HG02623 (cell line): ENCODE data around the gene OVOL2.

Experiments
- ATAC-seq: cut with Tn5 transposase; IDR thresholded peaks from one replicate; pipeline ENCODE4 v1.9.1; 2021; ENCODE audit warnings: moderate library complexity; ENCODE audit not compliant: unreplicated experiment

OVOL2 gene

DNA sequence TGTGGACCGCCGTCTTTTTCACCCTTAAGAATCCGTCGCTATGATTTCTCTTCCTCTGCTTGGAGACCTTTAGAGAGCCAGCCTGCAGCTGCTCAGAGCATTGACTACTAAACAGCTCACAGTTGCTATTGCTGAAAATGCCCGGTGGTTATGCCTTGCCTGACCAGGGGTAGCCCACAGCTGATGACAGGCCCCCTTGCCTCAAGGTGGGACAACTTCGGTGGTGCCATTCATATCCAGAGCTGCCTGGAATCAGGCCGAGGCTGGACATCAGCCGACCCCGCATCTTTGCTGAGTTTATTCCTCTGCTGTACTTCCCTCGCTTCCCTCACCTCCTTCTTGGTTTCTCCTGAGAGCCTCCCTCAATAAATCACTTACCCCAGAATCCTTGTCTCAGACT is 39.6 kb downstream of the OVOL2 start:
- ATAC-seq, result no peak

DNA sequence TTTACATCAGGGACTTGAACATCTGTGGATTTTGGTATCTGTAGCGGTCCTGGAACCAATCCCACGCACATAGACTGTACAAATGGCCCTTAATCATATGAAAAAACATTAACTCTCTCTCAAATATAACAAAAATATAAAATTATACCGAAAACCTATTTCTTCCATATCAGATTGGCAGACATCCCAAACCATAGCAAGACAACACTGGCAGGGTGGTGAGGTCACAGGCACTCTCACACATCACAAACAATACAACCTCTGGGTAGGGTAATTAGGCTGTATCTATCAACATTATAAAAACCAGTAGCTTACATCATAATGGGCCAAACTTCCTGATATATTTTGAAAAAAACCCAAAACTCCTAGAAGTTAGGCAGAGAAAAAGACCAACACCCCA is 40.9 kb downstream of the OVOL2 start:
- ATAC-seq, result no peak

GRCh38 chr20:18014411-18014810 is 43.3 kb downstream of the OVOL2 start:
- ATAC-seq, result no peak

GRCh38 chr20:18012901-18013300 is 44.8 kb downstream of the OVOL2 start:
- no peak for ATAC-seq

- ATAC-seq, result no peak
Measured at GRCh38 chr20:18011951-18012645, 45.6 kb downstream of the OVOL2 start.

GRCh38 chr20:18011482-18011881 is 46.2 kb downstream of the OVOL2 start:
- no peak for ATAC-seq

- no peak for ATAC-seq
Measured at GRCh38 chr20:18009116-18009515, 48.6 kb downstream of the OVOL2 start.

DNA sequence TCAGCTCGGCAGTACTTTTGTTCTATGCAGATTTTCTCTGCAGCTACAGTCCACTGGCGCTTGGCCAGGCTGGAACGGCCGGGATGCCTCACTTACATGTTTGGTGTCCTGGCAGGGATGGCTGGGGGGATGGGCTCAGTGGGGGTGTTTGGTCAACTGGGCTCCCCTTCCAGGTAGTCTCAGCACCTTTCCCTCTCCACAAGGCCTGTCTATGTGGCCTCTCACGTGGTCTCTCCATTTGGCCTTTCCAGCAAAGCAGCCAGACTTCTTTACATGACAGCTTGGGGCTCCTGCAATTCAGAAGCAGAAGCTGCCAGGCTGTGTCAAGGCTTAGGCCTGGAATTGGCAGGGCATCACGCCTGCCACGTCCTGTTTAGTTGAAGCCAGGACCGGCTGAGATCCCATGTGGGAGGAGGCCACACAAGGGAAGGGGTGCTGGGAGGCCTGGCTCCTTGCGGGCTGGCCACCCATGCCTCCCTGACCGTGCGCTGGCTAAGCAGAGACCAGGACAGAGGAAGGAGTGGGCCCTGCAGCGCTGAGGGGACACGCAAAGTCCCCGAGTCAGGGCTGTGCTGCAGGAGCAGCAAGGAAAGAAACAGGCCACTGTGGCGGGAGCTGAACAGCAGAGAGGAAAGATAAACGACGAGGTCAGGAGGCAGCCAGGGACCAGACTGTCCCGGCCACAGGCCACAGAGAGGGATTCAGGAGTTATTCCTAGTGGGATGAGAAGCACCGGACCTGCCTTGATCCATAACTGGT is 50.0 kb downstream of the OVOL2 start:
- no peak for ATAC-seq

DNA sequence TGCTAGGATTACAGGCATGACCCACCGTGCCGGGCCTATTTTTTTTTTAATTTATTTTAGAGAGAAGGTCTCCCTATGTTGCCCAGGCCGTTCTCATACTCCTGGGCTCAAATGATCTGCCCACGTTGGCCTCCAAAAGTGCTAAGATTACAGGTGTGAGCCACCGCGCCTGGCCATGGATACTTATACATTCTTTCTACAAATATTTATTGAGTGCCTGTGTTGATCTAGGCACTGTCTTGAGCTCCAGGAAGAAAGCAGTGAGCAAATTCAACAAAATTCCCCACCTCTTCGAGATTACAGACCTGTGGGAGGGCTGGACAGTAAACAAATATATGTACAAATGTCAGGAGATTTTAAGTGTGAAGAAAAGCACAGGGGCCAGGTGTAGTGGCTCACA is 51.0 kb downstream of the OVOL2 start:
- no peak for ATAC-seq

DNA sequence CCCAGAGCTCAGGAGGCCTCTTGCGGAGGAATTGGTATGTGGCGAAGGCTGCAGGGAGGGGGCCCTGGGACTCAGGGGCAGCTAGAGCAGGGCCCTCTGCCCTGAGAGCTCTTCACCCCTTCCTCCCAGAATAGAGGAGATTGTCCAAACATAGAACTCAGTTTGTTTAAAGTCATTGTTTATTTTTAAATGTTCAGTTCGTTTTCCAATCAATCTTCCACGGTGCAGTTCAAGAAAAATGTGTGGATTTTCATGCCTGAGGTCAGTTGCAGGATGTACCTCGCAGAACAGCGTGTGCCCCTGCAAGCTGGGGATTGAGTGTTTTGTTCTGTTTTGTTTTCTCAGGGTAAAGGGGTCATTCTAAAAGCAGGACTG is 51.7 kb downstream of the OVOL2 start:
- ATAC-seq, result no peak

DNA sequence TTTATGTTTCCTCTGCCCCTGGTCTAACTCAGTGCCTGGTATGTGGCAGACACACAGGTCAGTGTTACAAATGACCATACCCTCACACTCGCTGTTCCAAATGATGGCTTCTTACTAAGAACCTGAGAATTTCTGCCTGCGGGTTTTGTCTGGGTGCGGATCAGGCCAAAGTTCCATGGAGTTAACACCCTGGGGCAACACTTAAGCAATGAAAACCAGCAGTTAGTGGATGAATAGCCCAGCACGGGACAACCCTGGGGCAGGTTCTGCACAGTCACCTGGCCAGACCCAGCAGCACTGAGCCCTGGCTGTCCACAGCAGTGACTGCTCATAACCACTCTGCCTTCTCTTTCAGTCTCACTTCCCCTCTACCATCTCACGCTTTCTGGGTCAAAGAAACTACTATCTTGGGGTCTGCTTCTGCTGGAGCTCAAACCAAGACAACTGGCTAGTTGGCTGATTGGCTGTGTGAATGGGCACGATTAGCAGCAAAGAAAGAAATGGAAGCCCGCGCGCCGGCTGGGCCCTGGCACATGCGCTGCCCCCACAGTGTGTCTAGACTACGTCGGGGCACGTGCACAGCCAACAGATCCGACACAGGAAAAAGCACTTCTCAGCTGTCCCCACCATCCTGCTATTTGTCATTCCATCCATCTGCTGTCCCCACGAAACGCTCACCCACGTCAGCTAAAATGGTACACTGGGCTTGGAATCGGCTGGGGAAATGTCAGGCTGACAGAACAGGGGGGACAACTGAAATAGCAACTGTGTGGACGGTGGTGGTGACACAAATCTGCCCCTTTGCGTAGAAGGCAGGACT is 52.3 kb downstream of the OVOL2 start:
- peak; percentile 95 for ATAC-seq

DNA sequence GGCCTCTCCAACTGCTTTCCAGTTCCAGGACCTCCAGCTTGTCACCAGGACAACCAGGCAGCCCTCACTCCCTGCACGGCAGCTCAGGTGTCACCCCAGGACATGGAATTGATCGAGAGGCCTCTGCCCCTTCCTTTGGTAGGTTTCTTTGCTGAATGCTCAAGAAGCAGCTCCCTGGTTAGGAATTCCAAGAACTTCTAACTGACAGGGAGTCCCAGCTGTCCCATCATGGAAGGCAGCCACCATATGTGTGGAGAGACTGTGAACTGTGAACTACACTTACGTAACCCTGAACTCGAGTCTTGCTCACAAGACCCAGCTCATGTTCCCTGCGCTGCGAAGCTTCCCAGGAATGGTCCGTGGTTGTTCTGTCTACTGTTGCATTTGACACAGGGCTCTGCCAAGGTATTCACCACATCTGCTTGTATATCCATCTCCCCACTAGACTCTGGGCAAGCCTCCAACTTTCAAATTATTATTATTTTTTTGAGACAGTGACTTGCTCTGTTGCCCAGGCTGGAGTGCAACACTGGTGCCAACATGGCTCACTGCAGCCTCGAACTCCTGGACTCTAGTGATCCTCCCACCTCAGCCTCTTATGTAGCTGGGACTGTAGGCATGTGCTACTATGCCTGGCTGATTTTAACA is 53.2 kb downstream of the OVOL2 start:
- no peak for ATAC-seq

DNA sequence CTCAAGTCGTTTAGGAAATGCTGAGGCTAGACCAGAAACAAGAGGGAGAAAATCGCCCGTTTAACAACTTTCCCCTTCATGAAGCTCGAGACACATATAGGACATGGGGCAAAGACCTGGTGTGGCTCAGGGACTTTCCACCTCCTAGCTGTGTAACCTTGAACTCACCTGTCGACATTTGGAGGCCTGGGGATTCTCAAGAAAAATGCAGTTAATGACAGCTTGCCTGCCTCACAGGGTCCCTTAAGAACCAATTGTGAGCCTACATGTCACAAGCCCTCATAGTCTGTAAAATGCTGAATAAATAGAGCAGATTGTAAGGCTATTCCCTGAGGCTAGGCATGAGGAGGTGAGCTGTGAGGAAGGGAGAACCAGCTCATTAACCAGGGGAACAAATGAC is 53.8 kb downstream of the OVOL2 start:
- no peak for ATAC-seq

DNA sequence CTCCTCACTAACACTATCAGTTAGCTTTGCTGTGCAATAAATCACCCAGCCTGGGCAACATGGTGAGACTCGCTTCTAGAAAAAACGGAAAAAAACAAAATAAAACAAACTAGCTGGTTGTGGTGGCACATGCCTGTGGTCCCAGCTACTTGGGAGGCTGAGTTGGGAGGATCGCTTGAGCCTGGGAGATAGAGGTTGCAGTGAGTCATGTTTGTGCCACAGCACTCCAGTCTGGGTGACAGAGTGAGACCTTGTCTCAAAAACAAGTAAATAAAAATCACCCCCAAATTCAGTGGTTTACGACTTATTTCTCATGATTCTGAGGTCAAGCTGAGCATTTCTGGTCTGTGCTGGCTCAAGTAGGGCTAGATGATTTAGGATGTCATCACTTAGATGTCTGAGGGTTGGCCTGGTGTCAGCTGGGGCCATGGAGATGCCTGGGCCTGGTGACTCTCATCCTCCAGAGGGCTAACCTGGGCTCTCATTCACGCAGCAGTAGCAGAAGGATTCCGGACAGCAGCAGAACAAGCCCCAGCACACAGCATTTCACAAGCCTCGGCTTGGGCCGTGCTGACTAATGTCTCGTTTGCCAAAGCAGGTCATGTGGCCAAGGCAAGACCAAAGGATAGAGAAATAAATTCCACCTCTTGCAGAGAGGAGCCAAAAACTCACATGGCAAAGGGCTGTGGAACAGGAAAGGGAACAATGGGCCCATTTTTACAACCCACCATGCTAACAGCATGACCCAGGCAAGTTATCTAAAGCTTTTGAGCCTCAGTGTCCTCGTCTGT is 56.4 kb downstream of the OVOL2 start:
- no peak for ATAC-seq

GRCh38 chr20:17999566-17999965 is 58.1 kb downstream of the OVOL2 start:
- no peak for ATAC-seq

GRCh38 chr20:17998446-17998845 is 59.3 kb downstream of the OVOL2 start:
- ATAC-seq, result no peak

GRCh38 chr20:17995967-17996819 is 61.5 kb downstream of the OVOL2 start:
- no peak for ATAC-seq

DNA sequence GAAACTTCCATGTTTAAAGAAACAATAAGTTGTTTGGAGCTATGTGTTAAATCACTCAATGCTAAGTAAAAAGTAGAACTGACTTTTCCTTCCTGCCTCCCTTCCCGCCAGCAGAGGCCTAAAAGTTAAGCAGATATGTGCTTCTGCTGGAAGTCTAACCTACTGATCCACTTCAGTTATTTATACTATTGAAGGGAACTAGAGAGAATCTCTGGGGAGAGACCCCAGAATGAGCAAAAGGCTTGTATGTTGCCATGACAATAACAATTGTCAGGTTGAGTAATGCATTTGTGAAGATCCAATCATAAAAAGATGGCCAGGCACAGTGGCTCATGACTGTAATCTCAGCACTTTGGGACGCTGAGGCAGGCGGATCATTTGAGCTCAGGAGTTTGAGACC is 64.2 kb downstream of the OVOL2 start:
- no peak for ATAC-seq

DNA sequence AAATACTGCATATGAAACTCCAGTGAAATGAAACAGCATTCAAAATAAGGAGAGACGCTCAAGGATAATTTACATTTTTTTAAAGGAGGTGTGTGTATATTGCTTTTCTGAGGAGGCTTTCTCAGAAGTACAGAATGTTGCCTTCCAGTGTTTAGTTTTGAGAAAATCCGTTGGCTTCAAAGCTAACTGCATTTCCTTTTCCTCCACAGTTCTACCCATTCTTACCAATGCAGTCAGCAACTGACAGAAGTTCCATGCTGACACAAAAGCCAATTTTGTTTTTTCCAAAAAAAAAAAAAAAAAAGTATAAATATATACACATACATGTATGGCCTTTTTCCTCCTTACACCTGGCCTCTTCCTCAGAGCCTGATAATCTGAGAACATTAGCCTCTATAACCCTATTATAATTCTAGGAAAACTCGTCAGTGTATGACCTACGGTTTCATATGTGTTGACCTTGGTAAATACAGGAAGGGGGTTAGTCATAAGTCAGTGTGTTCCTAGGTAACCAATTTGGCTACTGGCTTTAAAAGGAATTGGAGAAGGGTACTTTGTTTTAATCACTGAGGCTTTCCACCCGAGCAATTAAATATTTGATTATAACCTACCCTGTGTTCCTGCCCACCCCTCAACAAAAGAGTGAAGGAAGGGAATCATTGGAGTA is 64.7 kb downstream of the OVOL2 start:
- ATAC-seq, result no peak
